ENCODE data around the gene LIPC. TPM values are rescaled to one million over a fixed set of nuclear protein-coding genes. Genes with fewer than 3 reads are reported as not detected.

LIPC gene
- total RNA-seq, 3 donors from 2014 or later, result 2.3 to 9.3 (median 3.4) TPM

- H3K9me3 ChIP-seq, result no peaks in the 10 kb centered on the region
- TF ChIP-seq CTCF (IDR thresholded peaks at IDR 0.05), result no peak
- no peak for ATAC-seq
- H3K4me1 ChIP-seq (ENCODE audit: low read depth), result no peaks in the 10 kb centered on the region
- DNase-seq, result no peak
- no peaks in the 10 kb centered on the region for H3K36me3 ChIP-seq (ENCODE audit: low read depth)
- H3K4me3 ChIP-seq, result no peak overlapping the region
- intact Hi-C loops (cut with DNase I, micrococcal nuclease), result no loop called here
These were observed 174.2 kb downstream of the LIPC start for GRCh38 chr15:58605931-58606530.

- no peaks in the 10 kb centered on the region for H3K9me3 ChIP-seq
- no peak overlapping the region for H3K4me3 ChIP-seq
- H3K4me1 ChIP-seq (ENCODE audit: low read depth), result peaks cover 1% of the 10 kb centered on the region
- ATAC-seq, result no peak
- no peak for DNase-seq
- intact Hi-C loops (cut with DNase I, micrococcal nuclease), result no loop called here
- TF ChIP-seq CTCF (IDR thresholded peaks at IDR 0.05), result no peak
- no peaks in the 10 kb centered on the region for H3K36me3 ChIP-seq (ENCODE audit: low read depth)
These were observed 174.8 kb downstream of the LIPC start for GRCh38 chr15:58606577-58607080.

- intact Hi-C loops (cut with DNase I, micrococcal nuclease), result no loop called here
- DNase-seq, result no peak
- Histone ChIP-seq H3K36me3 (ENCODE audit: low read depth) (no peaks in the 10 kb centered on the region), H3K4me1 (ENCODE audit: low read depth) (peaks cover 15% of the 10 kb centered on the region), H3K9me3 (no peaks in the 10 kb centered on the region), H3K4me3 (no peak overlapping the region)
- TF ChIP-seq CTCF (IDR thresholded peaks at IDR 0.05), result no peak
- no peak for ATAC-seq
These were observed 176.4 kb downstream of the LIPC start for GRCh38 chr15:58608129-58608590.

GRCh38 chr15:58608711-58609110 is 176.9 kb downstream of the LIPC start:
- DNase-seq (no peak), ATAC-seq (no peak)
- intact Hi-C loops (cut with DNase I, micrococcal nuclease), result no loop called here

GRCh38 chr15:58611731-58612676 is 180.2 kb downstream of the LIPC start:
- ATAC-seq, result peak; percentile 96
- DNase-seq, result peak in 1 of 3 donors; percentile 59
- Histone ChIP-seq H3K36me3 (ENCODE audit: low read depth) (no peaks in the 10 kb centered on the region), H3K4me3 (no peak overlapping the region), H3K4me1 (ENCODE audit: low read depth) (peaks cover 15% of the 10 kb centered on the region), H3K9me3 (peaks cover 15% of the 10 kb centered on the region)
- intact Hi-C loops (cut with DNase I, micrococcal nuclease), result no loop called here
- TF ChIP-seq CTCF (IDR thresholded peaks at IDR 0.05), result no peak

More at GRCh38 chr15:58608711-58609110, 176.9 kb downstream of the LIPC start:
- H3K4me3 ChIP-seq, result no peak overlapping the region
- no peaks in the 10 kb centered on the region for H3K36me3 ChIP-seq (ENCODE audit: low read depth)
- peaks cover 15% of the 10 kb centered on the region for H3K4me1 ChIP-seq (ENCODE audit: low read depth)
- peaks cover 2% of the 10 kb centered on the region for H3K9me3 ChIP-seq
- TF ChIP-seq CTCF (IDR thresholded peaks at IDR 0.05), result no peak
